ENCODE results near the gene LRTM1. TPM values are rescaled to one million over a fixed set of nuclear protein-coding genes. Genes with fewer than 3 reads are reported as not detected.

The LRTM1 gene
- total RNA-seq, 1 donor from 2014 or later = not detected

GRCh38 chr3:54901906-54902685 is 25.8 kb downstream of the LRTM1 start:
- Mint-ChIP-seq H3K9me3 (no peaks in the 10 kb centered on the region), H3K4me1 (ENCODE audit: low read depth) (no peaks in the 10 kb centered on the region), H3K27me3 (ENCODE audit: low read depth) (no peaks in the 10 kb centered on the region), H3K4me3 (ENCODE audit: low read depth) (no peak overlapping the region), H3K27ac (no peak overlapping the region), H3K36me3 (ENCODE audit: low read depth) (no peaks in the 10 kb centered on the region)
- intact Hi-C loops (cut with micrococcal nuclease) = no loop called here
- no peak for DNase-seq (ENCODE audit: low spot score)

GRCh38 chr3:54900838-54901591 is 26.8 kb downstream of the LRTM1 start:
- H3K4me1 Mint-ChIP-seq (ENCODE audit: low read depth) = no peaks in the 10 kb centered on the region
- no peak overlapping the region for H3K4me3 Mint-ChIP-seq (ENCODE audit: low read depth)
- no peaks in the 10 kb centered on the region for H3K27me3 Mint-ChIP-seq (ENCODE audit: low read depth)

GRCh38 chr3:54899273-54899672 is 28.6 kb downstream of the LRTM1 start:
- no peaks in the 10 kb centered on the region for H3K36me3 Mint-ChIP-seq (ENCODE audit: low read depth)
- DNase-seq (ENCODE audit: low spot score) = no peak
- H3K27ac Mint-ChIP-seq = no peak overlapping the region
- H3K27me3 Mint-ChIP-seq (ENCODE audit: low read depth) = no peaks in the 10 kb centered on the region
- intact Hi-C loops (cut with micrococcal nuclease) = no loop called here
- no peak overlapping the region for H3K4me3 Mint-ChIP-seq (ENCODE audit: low read depth)
- no peaks in the 10 kb centered on the region for H3K4me1 Mint-ChIP-seq (ENCODE audit: low read depth)
- H3K9me3 Mint-ChIP-seq = no peaks in the 10 kb centered on the region

More at GRCh38 chr3:54900838-54901591, 26.8 kb downstream of the LRTM1 start:
- DNase-seq (ENCODE audit: low spot score) = no peak
- no peaks in the 10 kb centered on the region for H3K36me3 Mint-ChIP-seq (ENCODE audit: low read depth)
- no peaks in the 10 kb centered on the region for H3K9me3 Mint-ChIP-seq
- intact Hi-C loops (cut with micrococcal nuclease) = no loop called here
- H3K27ac Mint-ChIP-seq = no peak overlapping the region

- H3K4me3 Mint-ChIP-seq (ENCODE audit: low read depth) = no peak overlapping the region
- no peaks in the 10 kb centered on the region for H3K36me3 Mint-ChIP-seq (ENCODE audit: low read depth)
- no peak overlapping the region for H3K27ac Mint-ChIP-seq
- no peaks in the 10 kb centered on the region for H3K27me3 Mint-ChIP-seq (ENCODE audit: low read depth)
- intact Hi-C loops (cut with micrococcal nuclease) = no loop called here
- no peaks in the 10 kb centered on the region for H3K4me1 Mint-ChIP-seq (ENCODE audit: low read depth)
- no peaks in the 10 kb centered on the region for H3K9me3 Mint-ChIP-seq
- no peak for DNase-seq (ENCODE audit: low spot score)
Observed at GRCh38 chr3:54897028-54897711, 30.7 kb downstream of the LRTM1 start.

GRCh38 chr3:54895613-54896012 is 32.2 kb downstream of the LRTM1 start:
- H3K4me3 Mint-ChIP-seq (ENCODE audit: low read depth) = no peak overlapping the region
- intact Hi-C loops (cut with micrococcal nuclease) = no loop called here
- no peaks in the 10 kb centered on the region for H3K27me3 Mint-ChIP-seq (ENCODE audit: low read depth)
- no peak overlapping the region for H3K27ac Mint-ChIP-seq
- H3K36me3 Mint-ChIP-seq (ENCODE audit: low read depth) = no peaks in the 10 kb centered on the region
- DNase-seq (ENCODE audit: low spot score) = no peak
- H3K4me1 Mint-ChIP-seq (ENCODE audit: low read depth) = no peaks in the 10 kb centered on the region
- H3K9me3 Mint-ChIP-seq = no peaks in the 10 kb centered on the region

- no peak overlapping the region for H3K27ac Mint-ChIP-seq
Observed at GRCh38 chr3:54892168-54892567, 35.7 kb downstream of the LRTM1 start.

GRCh38 chr3:54891540-54891897 is 36.3 kb downstream of the LRTM1 start:
- intact Hi-C loops (cut with micrococcal nuclease) = no loop called here
- no peaks in the 10 kb centered on the region for H3K4me1 Mint-ChIP-seq (ENCODE audit: low read depth)
- no peaks in the 10 kb centered on the region for H3K36me3 Mint-ChIP-seq (ENCODE audit: low read depth)
- DNase-seq (ENCODE audit: low spot score) = no peak
- H3K4me3 Mint-ChIP-seq (ENCODE audit: low read depth) = no peak overlapping the region
- H3K27ac Mint-ChIP-seq = no peak overlapping the region
- H3K27me3 Mint-ChIP-seq (ENCODE audit: low read depth) = no peaks in the 10 kb centered on the region
- H3K9me3 Mint-ChIP-seq = no peaks in the 10 kb centered on the region

More at GRCh38 chr3:54892168-54892567, 35.7 kb downstream of the LRTM1 start:
- H3K9me3 Mint-ChIP-seq = no peaks in the 10 kb centered on the region
- H3K4me3 Mint-ChIP-seq (ENCODE audit: low read depth) = no peak overlapping the region
- H3K27me3 Mint-ChIP-seq (ENCODE audit: low read depth) = no peaks in the 10 kb centered on the region
- intact Hi-C loops (cut with micrococcal nuclease) = no loop called here
- H3K36me3 Mint-ChIP-seq (ENCODE audit: low read depth) = no peaks in the 10 kb centered on the region
- no peaks in the 10 kb centered on the region for H3K4me1 Mint-ChIP-seq (ENCODE audit: low read depth)
- DNase-seq (ENCODE audit: low spot score) = no peak

GRCh38 chr3:54889731-54890130 is 38.1 kb downstream of the LRTM1 start:
- Mint-ChIP-seq H3K27ac (no peak overlapping the region), H3K4me1 (ENCODE audit: low read depth) (no peaks in the 10 kb centered on the region), H3K4me3 (ENCODE audit: low read depth) (no peak overlapping the region), H3K9me3 (no peaks in the 10 kb centered on the region), H3K27me3 (ENCODE audit: low read depth) (no peaks in the 10 kb centered on the region), H3K36me3 (ENCODE audit: low read depth) (no peaks in the 10 kb centered on the region)
- no peak for DNase-seq (ENCODE audit: low spot score)
- intact Hi-C loops (cut with micrococcal nuclease) = no loop called here

GRCh38 chr3:54888873-54889272 is 39.0 kb downstream of the LRTM1 start:
- H3K27ac Mint-ChIP-seq = no peak overlapping the region
- intact Hi-C loops (cut with micrococcal nuclease) = no loop called here
- H3K4me3 Mint-ChIP-seq (ENCODE audit: low read depth) = no peak overlapping the region
- H3K9me3 Mint-ChIP-seq = no peaks in the 10 kb centered on the region
- no peaks in the 10 kb centered on the region for H3K27me3 Mint-ChIP-seq (ENCODE audit: low read depth)
- H3K36me3 Mint-ChIP-seq (ENCODE audit: low read depth) = no peaks in the 10 kb centered on the region
- DNase-seq (ENCODE audit: low spot score) = no peak
- no peaks in the 10 kb centered on the region for H3K4me1 Mint-ChIP-seq (ENCODE audit: low read depth)

- Mint-ChIP-seq H3K9me3 (no peaks in the 10 kb centered on the region), H3K4me1 (ENCODE audit: low read depth) (no peaks in the 10 kb centered on the region), H3K36me3 (ENCODE audit: low read depth) (no peaks in the 10 kb centered on the region), H3K27ac (no peak overlapping the region), H3K27me3 (ENCODE audit: low read depth) (no peaks in the 10 kb centered on the region), H3K4me3 (ENCODE audit: low read depth) (no peak overlapping the region)
- DNase-seq (ENCODE audit: low spot score) = no peak
- intact Hi-C loops (cut with micrococcal nuclease) = no loop called here
Observed at GRCh38 chr3:54888162-54888561, 39.7 kb downstream of the LRTM1 start.

- Mint-ChIP-seq H3K4me3 (ENCODE audit: low read depth) (no peak overlapping the region), H3K27me3 (ENCODE audit: low read depth) (no peaks in the 10 kb centered on the region), H3K36me3 (ENCODE audit: low read depth) (no peaks in the 10 kb centered on the region)
Observed at GRCh38 chr3:54882129-54882833, 45.6 kb downstream of the LRTM1 start.

GRCh38 chr3:54878145-54878544 is 49.7 kb downstream of the LRTM1 start:
- H3K4me1 Mint-ChIP-seq (ENCODE audit: low read depth) = no peaks in the 10 kb centered on the region
- no peak overlapping the region for H3K4me3 Mint-ChIP-seq (ENCODE audit: low read depth)
- no peaks in the 10 kb centered on the region for H3K9me3 Mint-ChIP-seq
- no peak for DNase-seq (ENCODE audit: low spot score)
- intact Hi-C loops (cut with micrococcal nuclease) = no loop called here
- no peak overlapping the region for H3K27ac Mint-ChIP-seq
- no peaks in the 10 kb centered on the region for H3K36me3 Mint-ChIP-seq (ENCODE audit: low read depth)
- no peaks in the 10 kb centered on the region for H3K27me3 Mint-ChIP-seq (ENCODE audit: low read depth)

More at GRCh38 chr3:54882129-54882833, 45.6 kb downstream of the LRTM1 start:
- H3K27ac Mint-ChIP-seq = no peak overlapping the region
- DNase-seq (ENCODE audit: low spot score) = no peak
- intact Hi-C loops (cut with micrococcal nuclease) = no loop called here
- no peaks in the 10 kb centered on the region for H3K4me1 Mint-ChIP-seq (ENCODE audit: low read depth)
- H3K9me3 Mint-ChIP-seq = no peaks in the 10 kb centered on the region

Data from activated T-helper 2 cell treated with anti-CD3 and anti-CD28 coated beads, Interferon-gamma antibody, Interleukin-2, Interleukin-4, amounts not matched to agents 10 μg/mL and 5 μg/mL and 100 μg/mL, durations not matched to agents 14 hours and 24 hours and 36 hours (primary cell).